NCI-H1694 (cell line): ENCODE data around the gene SRGAP3.

Experiments used
- DNase-seq: peaks from one replicate; lab custom pipeline; 2025; lab: John Stamatoyannopoulos, UW

Gene SRGAP3

DNA sequence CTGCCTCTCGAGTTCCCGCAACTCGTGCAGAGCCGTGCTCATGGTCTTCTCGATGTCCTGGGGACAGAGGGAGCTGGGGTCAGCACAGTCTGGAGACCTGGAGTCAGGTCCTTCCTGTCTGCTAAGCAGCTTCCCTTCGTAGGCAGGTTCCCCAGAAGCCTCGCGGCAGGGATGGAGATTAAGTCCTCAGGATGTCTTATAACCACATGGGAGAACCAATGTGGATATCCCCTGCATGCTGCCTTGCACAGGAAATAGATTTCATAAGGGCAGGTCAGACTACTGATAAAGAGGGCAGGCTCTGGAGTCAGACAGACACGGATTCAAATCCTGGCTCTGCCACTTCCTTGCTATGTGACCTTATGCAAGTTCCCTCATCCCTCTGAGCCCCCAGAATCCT lies 263.6 kb downstream of the SRGAP3 start:
- DNase-seq = no peak

GRCh38 chr3:8985411-8985831 lies 264.0 kb downstream of the SRGAP3 start:
- DNase-seq = no peak

DNA sequence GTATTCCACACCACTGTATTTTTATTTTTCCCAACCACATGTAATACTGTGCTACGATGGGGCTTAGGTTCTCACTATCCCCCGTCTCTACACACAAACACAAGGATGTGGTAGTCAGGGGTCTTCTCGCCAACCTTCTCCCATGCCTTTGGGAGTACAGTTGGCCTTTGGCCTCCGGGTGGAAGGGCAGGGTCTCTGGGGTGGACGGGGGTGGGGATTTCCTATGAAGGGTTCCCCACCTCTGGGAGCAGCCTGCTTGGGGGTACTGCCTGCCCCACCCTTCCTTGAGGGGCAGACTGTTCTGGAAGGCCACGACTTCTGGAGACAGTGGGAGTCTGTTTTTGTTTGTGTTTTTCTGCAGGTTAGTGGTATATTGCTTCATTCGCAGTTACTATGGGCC lies 264.9 kb downstream of the SRGAP3 start:
- DNase-seq = no peak

GRCh38 chr3:8984081-8984480 lies 265.4 kb downstream of the SRGAP3 start:
- DNase-seq = no peak

DNA sequence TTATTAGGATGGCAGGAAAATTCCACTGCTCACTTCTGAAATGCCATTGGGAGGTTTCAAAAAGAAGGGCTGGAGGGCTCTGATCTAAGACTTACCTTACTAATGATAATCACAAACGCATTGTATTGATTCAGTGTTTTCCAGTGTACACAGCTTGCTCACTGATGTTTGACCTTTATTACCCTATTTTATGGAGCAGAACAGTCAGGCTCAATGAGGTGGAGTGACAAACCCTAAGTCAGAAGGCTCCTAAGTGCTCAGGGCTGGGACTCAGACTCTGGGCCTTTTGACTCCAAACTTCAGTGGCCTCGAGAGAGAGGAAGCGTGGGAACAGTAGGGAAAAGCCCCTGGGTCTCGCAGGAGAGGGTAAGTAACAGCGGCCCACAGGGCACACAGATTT lies 265.9 kb downstream of the SRGAP3 start:
- DNase-seq = no peak

- no peak for DNase-seq
These were observed 266.4 kb downstream of the SRGAP3 start for GRCh38 chr3:8983026-8983425.

DNA sequence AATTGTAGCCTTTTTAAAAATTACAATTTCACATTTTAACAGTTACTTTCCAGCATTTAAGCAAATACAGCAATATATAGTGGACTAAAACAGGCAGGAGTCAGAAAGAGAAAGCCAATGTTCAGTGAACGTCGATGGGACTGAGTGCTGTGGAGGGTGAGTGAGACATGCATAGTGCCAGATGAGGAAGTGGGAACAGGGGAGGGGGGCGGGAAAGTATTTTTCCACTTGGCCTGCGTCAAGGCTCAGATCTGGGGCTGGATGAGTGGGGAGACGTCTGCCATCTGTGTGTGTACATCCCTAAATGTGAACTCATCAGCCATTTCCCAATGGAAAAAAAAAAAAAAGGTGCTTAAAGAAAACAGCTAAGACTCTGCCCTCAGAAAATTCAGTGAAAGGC lies 266.9 kb downstream of the SRGAP3 start:
- peak; percentile 2 for DNase-seq

DNA sequence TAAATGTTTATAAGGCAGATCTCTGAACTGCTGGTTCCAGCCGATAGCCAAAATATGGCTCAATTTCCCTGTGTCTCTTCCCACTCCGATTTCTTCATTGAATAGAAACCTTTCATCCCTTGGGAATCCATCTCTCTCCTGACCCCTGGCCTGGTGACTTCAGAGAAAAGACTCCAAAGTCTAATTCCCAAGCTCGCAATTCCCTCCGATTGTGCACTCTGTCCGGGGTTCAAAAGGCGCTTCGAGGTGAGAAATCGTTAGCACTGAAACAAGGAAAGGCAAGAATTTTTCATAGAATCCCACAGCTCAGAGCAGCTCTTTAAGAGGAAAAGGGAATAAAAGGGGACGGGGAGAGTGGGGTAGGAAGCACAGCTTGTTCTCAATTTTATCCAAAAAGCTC lies 267.7 kb downstream of the SRGAP3 start:
- no peak for DNase-seq

DNA sequence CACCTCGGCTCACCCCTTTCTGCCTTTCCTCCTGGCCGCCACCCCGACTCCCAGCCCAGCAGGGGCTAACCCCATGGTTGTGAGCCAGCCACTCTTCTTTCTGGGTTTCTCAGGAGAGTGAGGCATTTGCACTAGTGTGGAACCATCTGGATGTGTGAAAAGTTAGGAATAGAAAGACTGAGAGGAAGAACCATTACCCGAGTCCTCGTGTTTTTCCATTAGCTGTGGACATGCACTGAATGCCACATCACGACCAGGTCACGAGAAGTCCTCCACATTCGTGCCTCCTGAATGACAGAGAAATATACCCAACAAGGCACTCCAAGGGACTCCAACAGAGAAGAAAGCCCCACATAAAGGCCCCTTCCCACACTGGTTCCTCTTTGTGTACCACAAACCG lies 268.1 kb downstream of the SRGAP3 start:
- DNase-seq = no peak

GRCh38 chr3:8980756-8981257 lies 268.6 kb downstream of the SRGAP3 start:
- DNase-seq = no peak

DNA sequence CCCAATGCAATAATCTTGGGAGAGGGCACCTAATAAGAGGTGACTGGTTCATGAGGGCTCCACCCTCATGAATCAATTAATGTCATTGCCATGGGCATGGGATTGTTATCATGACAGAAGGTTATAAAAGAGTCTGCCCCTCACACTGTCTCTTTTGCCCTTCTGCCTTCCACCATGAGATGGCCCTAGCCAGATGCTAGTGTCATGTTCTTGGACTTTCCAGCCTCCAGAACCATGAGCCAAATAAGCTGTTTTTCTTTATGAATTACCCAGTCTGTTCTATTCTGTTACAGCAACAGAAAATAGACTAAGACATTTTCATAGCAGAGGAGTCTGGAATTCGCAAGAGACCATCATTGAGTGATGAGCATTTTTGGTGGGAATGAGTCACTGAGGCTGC lies 270.2 kb downstream of the SRGAP3 start:
- DNase-seq = no peak

DNA sequence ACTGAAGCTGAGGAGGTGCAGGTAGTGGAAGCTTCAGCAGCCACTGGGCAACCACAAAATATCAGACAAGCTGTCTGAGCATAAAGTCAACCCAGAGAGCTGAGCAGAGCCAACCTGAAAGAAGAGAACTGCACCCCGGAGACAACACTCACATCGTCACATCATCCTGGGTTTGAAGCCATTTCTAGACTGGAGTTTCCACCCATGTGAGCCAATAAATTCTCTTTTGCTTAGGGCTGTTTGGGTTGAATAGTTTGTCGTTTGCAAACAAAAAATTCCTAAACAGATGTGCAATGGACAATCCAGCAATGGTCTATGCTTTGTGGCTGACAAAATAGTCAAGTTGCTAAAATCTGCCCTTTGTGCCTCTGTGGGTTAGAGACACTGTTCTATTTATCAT lies 270.9 kb downstream of the SRGAP3 start:
- DNase-seq = no peak

DNA sequence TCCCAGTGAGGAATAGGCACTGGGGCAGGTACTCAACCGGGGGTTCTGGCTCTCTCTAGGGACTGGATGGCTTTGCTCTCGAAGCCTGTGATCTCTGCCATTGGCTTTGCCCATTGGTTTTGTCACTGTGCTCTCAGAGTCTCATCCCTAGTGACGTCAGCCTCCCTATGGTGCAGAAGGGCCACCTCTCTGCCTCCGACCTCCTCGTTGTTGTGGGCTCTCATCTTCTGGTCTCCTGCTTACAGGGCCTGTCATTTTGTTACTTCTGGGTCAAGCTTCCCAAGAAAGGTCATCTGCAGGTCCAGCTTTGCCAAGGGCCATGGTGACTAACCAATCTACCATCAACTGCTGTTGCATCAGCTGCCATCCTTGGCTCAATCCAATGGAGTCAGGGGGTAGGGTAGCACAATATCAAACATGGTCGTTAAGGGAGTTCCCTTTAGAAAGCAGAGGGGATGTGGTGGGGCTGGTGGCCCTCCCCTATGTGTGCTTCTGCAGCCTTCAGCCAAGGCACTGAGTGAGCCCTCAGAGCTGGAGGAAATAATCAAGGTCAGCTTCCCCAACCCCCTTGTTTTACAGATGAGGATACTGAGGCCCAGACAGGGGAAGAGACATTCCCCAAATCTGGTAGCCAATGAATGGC lies 272.8 kb downstream of the SRGAP3 start:
- no peak for DNase-seq

DNA sequence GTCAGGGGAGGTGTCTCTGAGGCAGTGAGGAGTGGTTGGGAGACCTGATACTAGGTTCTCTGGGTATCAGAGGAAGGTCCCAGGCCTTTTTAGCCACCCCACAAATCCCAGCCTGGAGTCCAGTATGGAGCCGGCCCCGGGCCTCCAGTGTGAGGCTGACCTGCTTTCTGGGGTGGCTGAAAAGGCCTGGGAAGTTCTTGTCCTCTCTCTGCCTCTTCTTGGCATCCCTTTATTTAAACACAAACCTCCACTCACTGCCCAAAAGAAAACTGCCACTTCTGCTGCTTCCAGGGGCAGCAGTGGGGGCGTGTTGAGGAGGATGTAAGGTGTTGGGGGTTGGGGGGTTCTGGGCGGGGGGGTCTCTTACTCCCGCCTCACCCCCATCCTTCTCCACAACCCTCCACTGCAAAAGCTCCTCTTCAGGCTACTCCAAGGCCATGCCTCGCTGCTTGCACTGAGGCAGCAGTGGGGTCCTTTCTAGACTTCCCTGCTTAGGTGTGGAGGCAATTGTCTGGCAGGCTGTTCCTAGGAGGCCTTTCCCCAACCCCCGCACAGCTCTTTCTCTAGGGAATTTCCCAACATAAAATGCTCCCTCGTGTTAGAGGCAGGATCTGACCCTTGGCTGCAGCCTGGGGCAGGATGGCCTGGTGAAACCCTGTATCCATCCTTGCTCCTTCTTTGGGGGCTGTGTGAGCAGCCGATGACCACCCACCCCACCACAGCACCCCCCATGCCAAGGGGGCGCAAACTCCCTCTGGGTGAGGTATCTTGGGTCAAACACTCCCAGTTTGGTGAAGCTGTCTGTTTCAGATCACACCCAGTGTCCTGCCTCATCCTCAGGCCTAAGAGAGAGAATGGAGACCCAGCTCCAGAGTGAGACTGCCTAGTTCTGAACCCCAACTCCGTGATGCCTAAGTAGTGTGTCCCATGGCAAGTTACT lies 274.1 kb downstream of the SRGAP3 start:
- no peak for DNase-seq

GRCh38 chr3:8974458-8974857 lies 275.0 kb downstream of the SRGAP3 start:
- DNase-seq = no peak

DNA sequence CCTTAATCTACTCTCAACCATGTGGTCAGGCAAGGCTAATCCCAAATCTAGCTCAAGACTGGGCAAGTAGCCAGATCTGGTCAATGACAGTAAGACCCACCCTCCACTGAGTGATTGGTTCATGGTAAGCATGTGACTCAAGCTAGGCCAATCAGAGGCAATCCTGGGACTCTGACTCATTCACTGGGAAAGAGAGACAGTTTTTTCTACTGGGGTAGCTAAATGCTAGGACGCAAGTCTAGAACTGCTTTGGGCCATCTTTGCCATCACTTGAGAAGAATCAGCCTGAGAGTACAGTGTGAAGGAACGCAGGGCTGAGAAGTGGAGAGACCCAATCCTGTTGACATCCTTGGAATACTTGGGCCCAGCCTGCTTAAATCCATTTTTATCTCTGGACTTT lies 276.8 kb downstream of the SRGAP3 start:
- no peak for DNase-seq

- peak; percentile 29 for DNase-seq
These were observed 278.4 kb downstream of the SRGAP3 start for GRCh38 chr3:8970971-8971589.

DNA sequence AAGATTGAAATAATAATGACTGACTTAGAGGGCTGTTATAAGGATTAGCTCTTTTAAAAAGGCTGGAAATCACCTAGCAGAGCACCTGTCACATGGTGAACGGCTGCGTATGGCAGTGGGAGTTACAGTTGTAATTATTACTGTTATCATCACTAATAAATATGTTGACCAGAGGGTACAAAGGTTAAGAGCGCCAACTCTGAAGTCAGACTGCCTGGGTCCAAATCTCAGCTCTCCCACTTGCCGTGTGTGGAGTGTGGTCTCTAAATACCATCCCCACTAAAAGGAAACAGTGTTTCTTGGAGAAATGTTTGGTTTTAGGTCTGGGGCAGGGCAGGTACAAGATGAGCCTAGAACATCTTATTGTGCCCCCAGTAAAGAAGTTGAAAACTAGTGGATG lies 280.2 kb downstream of the SRGAP3 start:
- no peak for DNase-seq

DNA sequence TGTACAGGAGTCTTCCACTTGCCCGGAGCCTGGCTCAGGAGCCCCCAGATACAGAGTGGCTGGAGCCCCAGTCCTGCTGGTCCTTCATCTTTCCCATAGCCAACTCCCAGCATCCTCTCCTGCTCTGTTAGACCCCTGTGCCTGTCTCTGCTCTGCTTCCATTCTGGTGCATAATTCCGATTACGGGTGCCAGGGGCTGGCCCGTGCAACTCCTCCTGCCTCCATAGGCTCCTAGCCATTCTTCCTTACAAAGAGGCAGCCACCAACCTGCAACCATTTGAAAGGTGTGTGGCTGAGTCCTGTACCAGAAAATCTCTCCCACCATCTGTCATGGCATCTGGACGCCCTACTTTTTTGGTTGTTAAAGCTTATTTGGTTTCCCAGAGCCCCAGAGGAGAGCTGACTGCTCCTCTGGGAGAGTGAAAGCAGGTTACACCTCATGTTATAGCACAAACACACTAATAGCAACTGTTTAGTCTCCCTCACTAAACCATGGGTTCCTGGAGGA lies 281.0 kb downstream of the SRGAP3 start:
- no peak for DNase-seq

GRCh38 chr3:8967553-8967952 lies 281.9 kb downstream of the SRGAP3 start:
- DNase-seq = no peak

- no peak for DNase-seq
These were observed 282.6 kb downstream of the SRGAP3 start for GRCh38 chr3:8966820-8967348.

- no peak for DNase-seq
These were observed 283.2 kb downstream of the SRGAP3 start for GRCh38 chr3:8966150-8966819.
